AML-193 (cell line): ENCODE data around the gene FAM200B.

ENCODE experiments used
- DNase-seq, 2 experiments: peaks; one replicate each; lab custom pipeline; 2025; lab: John Stamatoyannopoulos, UW

FAM200B gene

GRCh38 chr4:15681372-15682241 lies at the start of gene FAM200B:
FAM200B (plus strand) TSS chr4:15681827; CDS start chr4:15686978, 5,151 bp downstream.
- DNase-seq: peak; percentile 90 to 93

GRCh38 chr4:15636818-15637217 lies 44.8 kb upstream of the FAM200B start:
- DNase-seq: no peak

DNA sequence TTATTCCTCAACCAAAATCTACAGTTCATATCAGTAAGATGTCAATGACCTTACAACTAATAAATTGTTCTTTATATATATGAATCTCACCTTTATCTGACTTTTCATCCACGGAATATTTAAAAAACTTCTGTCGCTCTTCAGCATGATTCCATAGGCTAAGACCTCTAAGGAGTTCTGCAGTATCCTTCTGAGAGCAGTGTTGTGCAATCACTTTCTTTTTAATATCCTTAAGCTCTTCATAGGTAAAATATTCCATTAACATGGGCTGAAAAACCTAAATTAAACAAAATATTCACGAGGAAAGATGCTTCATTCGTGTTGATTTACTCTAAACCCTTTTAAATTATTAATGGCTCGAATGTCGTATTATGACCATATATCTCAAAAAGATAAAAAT lies 43.2 kb upstream of the FAM200B start:
- no peak for DNase-seq

DNA sequence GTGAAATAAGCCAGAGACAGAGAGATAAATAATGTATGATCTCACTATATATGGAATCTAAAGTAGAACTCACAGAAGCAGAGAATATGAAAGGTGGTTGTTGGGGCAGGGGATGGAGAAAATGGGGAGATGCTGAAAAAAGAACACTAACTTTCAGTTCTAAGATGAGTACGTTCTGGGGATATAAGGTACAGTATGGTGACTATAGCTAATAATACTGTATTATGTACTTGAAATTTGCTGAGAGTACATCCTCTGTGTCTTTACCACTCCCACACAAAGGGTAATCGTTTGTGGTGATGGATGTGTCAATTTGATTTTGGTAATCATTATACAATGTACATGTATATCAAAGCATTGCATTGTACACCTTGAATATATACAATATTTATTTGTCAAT lies 33.0 kb upstream of the FAM200B start:
- no peak for DNase-seq

GRCh38 chr4:15649914-15650545 lies 31.6 kb upstream of the FAM200B start:
- DNase-seq: peak; percentile 66 to 69

GRCh38 chr4:15651676-15652075 lies 30.0 kb upstream of the FAM200B start:
- DNase-seq: no peak

DNA sequence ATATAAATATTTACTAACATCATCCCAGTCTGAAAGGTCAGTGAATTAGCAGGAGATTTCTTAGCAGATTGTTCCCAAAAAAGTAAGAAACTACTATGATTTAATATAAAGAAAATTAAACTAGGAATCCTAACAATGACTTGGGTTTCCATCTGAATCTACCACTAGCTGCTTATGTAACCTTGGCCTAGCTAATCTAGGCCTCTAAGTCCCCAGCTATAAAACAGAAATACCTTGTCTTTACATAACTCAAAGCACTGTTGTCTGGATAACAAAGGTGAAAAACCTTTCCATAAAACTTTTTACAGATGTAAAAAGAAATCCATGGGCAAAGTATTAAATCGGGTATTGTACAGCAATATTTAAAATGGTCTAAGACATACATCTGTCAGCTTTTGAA lies 29.4 kb upstream of the FAM200B start:
- DNase-seq: no peak

GRCh38 chr4:15652841-15653240 lies 28.8 kb upstream of the FAM200B start:
- no peak for DNase-seq

DNA sequence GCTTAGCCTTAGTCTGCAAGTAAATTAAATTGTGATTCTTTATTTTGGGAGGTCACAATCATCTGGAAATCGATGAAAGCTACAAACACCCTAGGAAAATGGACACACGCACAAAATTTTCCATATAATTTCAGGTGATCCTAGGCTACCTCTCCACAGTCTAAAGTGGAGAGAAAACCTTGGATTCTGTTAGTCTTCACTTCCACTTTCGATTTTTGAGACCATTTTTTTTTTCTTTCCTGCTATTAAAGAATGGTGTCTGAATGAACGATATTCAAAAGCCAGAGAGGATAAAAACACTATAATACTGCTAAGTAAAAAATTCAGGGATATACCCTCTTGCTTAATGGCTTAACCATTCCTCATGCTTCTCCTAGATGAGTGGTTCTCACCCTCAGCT lies 28.2 kb upstream of the FAM200B start:
- DNase-seq: no peak

DNA sequence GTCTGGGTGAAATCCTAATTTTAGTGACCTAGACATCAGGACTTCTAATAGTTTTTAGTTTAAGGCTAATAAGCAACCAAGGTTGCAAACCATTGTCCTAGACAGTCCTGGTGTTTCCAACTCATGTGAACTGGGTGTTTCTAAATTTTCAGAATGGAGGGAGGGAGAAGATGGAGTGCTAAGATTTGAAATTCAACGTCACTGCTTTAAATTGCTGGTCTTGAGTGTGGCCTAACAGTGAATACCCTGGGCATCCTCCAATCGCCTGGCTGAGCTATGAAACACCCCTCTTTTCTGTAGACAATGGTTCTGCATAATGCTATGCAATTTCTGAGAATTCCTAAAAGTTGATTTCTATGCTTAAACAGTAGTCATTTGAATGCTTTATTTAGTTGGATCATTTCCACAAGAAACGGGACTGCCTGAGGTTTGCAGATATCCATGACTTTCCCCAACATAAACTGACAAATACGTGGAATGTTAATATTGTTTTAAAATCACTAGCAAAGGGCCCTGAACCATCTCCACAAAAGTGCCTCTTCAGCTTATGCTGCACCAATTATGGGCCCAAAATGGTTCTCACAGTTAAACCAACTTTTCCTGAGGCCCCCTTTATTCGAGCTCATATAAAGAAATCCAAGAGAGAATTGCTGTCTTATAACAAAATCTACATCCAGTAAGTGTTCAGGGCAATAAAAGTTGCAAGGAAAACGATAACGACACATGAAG lies 27.6 kb upstream of the FAM200B start:
- DNase-seq: peak; percentile 47 to 54

GRCh38 chr4:15654593-15655222 lies 26.9 kb upstream of the FAM200B start:
- DNase-seq: no peak

- DNase-seq: peak; percentile 71 to 78
Measured at GRCh38 chr4:15655223-15656037, 26.2 kb upstream of the FAM200B start, which contains the start of gene FBXL5. FBXL5 (minus strand) TSS chr4:15655357; CDS start chr4:15655287, 70 bp downstream.

DNA sequence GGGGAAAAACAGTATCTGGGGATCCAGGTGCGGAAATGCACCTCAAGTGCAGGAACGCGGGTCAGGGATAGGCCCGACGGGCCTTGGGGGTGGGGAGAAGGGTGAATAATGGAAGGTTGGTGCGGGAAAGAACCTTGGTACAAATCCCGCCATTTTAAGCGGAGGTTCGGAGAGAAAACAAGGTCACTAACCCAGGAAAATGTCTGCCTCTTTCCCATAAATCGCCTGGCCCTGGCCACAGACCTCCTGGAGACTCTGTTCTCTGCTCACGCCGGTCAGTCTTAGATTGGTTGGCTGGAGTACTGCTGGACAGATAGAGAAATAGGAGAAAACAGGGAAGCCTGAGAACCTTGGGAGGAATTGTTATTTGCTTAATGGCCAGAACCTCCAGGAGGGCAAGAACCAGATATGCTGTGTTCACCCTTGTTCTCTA lies 25.6 kb upstream of the FAM200B start:
- no peak for DNase-seq

GRCh38 chr4:15657366-15657765 lies 24.3 kb upstream of the FAM200B start:
- no peak for DNase-seq

- no peak for DNase-seq
Measured at GRCh38 chr4:15658136-15658770, 23.4 kb upstream of the FAM200B start.

DNA sequence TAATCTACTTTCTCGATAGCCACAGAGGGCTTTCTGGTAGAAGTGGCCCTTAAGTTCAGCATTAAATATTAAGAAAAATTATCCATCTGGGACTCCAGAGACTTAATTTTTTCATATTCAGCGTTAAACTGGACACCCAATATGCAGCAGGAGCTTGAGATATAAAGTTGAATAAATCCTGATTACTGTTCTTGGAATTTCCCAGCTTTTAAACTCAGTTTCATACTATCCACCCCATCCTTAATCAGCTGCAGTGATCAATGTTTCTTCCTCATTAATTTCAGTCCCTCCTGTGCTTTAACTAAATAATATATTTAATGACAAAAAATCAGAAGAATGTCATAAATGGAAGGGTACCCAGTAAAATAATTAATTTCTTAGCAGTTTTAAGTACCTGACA lies 22.8 kb upstream of the FAM200B start:
- DNase-seq: no peak

- peak; percentile 95 to 98 for DNase-seq
Measured at GRCh38 chr4:15659768-15660570, 21.7 kb upstream of the FAM200B start.

DNA sequence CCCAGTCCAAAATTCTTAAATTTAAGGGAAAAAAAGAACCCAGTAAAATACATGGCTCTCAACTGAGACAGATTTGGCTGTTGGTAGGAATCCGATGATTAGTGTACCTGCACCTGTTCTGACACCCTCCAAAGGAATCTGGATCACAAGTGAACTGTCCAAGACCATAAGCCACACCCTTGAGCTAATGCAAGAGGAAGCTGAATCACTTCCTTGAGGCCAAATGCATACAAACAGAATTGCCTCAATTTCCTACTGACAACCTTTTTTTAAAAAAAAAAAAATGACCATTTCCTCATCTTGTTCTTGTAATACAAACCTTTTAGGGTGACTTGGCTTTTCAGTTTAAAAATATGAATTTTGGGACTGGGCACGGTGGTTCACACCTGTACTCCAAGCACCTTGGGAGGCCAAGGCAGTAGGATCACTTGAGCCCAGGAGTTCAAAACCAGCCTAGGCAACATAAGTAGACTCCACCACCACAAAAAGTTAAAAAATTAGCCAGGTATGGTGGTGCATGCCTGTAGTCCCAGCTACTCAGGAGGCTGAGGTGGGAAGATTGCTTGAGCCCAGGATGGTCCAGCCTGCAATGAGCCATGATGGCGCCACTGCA lies 15.8 kb upstream of the FAM200B start:
- peak; percentile 84 to 92 for DNase-seq

DNA sequence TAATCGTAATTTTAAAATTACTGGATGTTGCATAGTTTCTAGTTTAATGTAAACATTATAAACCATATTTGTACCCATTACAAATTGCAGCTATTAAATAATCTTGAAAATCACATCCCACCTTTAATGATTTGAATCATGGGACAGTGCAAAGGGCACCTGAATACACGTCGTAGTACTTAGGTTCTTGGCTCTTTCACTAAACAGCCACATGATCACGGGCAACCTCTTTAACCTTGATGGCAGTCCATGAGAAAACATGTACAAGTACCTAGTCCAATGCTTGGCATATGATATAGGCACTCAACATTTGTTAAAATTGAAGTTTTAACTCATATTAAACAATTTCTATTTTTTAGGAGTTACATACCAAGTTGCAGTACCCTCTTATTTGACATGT lies 14.6 kb upstream of the FAM200B start:
- no peak for DNase-seq
